CD4-positive, alpha-beta T cell (primary cell): ENCODE results near the gene C1QTNF7. TPM values are rescaled to one million over a fixed set of nuclear protein-coding genes. Genes with fewer than 3 reads are reported as not detected.

ENCODE experiments used
- ATAC-seq: fragments of 200-7000 bp; cut with Tn5 transposase; one replicate; pipeline ENCODE4 v1.10.0; 2022; ENCODE audit warnings: mild to moderate bottlenecking; ENCODE audit not compliant: poor library complexity
- CTCF ChIA-PET: fragments of 350-600 bp; sonication (Branson Sonifier 250); formaldehyde crosslinking; loops from one replicate; lab custom pipeline; 2021; ENCODE audit warnings: antibody characterized with exemption, inconsistent platforms; lab: Charles Lee
- POLR2A ChIA-PET: fragments of 350-600 bp; sonication (Branson Sonifier 250); formaldehyde crosslinking; loops from one replicate; lab custom pipeline; 2021; ENCODE audit warnings: antibody characterized with exemption, inconsistent platforms; lab: Charles Lee
- DNase-seq, 14 experiments: peaks; one replicate each; pipeline ENCODE4 v3.0.0-alpha.2; 2013 to 2020; ENCODE audit warnings: mixed read lengths in 2 of 14
- H3K27ac ChIP-seq, 2 donors: one replicate each; pipeline versions ENCODE4 v1.5.1 to v1.7.0; 2013; ENCODE audit warnings: low read length in 2 of 2, low read depth in 1 of 2, mild to moderate bottlenecking in 1 of 2
- H3K27me3 ChIP-seq, 2 experiments: 1 replicate in 1 of 2; 2 replicates in 1 of 2; pipeline versions ENCODE4 v1.6.1 to v1.7.0; 2013; ENCODE audit warnings: low read length in 2 of 2, control low read depth in 1 of 2, mild to moderate bottlenecking in 1 of 2, moderate library complexity in 1 of 2; ENCODE audit not compliant: insufficient read depth in 2 of 2, control insufficient read depth in 1 of 2
- H3K36me3 ChIP-seq: one replicate; pipeline ENCODE4 v1.6.1; 2013; ENCODE audit warnings: low read length, control low read depth; ENCODE audit not compliant: insufficient read depth
- H3K4me1 ChIP-seq: one replicate; pipeline ENCODE4 v1.6.1; 2013; ENCODE audit warnings: low read length, control low read depth; ENCODE audit not compliant: insufficient read depth
- H3K4me3 ChIP-seq: one replicate; pipeline ENCODE4 v1.5.1; 2013; ENCODE audit warnings: mild to moderate bottlenecking, low read length, moderate library complexity
- H3K9me3 ChIP-seq, 2 experiments: 1 replicate in 1 of 2; 2 replicates in 1 of 2; pipeline versions ENCODE4 v1.6.1 to v1.7.0; 2013; ENCODE audit warnings: low read length in 2 of 2, mild to moderate bottlenecking in 2 of 2, control low read depth in 1 of 2, moderate library complexity in 1 of 2; ENCODE audit not compliant: control insufficient read depth in 1 of 2, insufficient read depth in 1 of 2
- H3K27ac Mint-ChIP-seq: one replicate; pipeline ENCODE4 v1.8.0; 2020; ENCODE audit warnings: mixed read lengths
- H3K27me3 Mint-ChIP-seq: one replicate; pipeline ENCODE4 v1.8.0; 2021; ENCODE audit warnings: mixed read lengths
- H3K36me3 Mint-ChIP-seq: one replicate; pipeline ENCODE4 v1.8.0; 2021; ENCODE audit warnings: low read depth, mixed read lengths
- H3K4me1 Mint-ChIP-seq: one replicate; pipeline ENCODE4 v1.8.0; 2021; ENCODE audit warnings: low read depth, mixed read lengths
- H3K4me3 Mint-ChIP-seq: one replicate; pipeline ENCODE4 v1.8.0; 2020; ENCODE audit warnings: mild to moderate bottlenecking, mixed read lengths
- H3K9me3 Mint-ChIP-seq: one replicate; pipeline ENCODE4 v1.8.0; 2020; ENCODE audit warnings: mixed read lengths
- CTCF ChIP-seq: fragments of 200-600 bp; IDR thresholded peaks from one replicate; pipeline ENCODE4 v1.8.0; 2022; ENCODE audit warnings: antibody characterized with exemption, mild to moderate bottlenecking
- intact Hi-C, 2 experiments: fragments of 100-400 bp; cut with DNase I in 1 of 2; cut with micrococcal nuclease in 1 of 2; formaldehyde crosslinking; loops; one replicate each; pipeline versions ENCODE4 v1.15.1 to v1.9.0; 2023 to 2025; cut with DNase I, micrococcal nuclease
- total RNA-seq, 174 experiments: library from RNA in 2 of 174; stranded (reverse) in 2 of 174; gene quantifications; one replicate each; pipeline ENCODE4 v1.2.3 and lab custom pipeline; 2021 to 2026

The C1QTNF7 gene
- total RNA-seq, 2 experiments from 2014 or later, result not detected

GRCh38 chr4:15410750-15411149, 17.1 kb upstream of the C1QTNF7 start:
- POLR2A ChIA-PET, result no interaction called here
- peaks cover 71% of the 10 kb centered on the region for H3K4me1 Mint-ChIP-seq

GRCh38 chr4:15412461-15412860, 15.4 kb upstream of the C1QTNF7 start:
- TF ChIP-seq CTCF, result no peak
- H3K4me3 Mint-ChIP-seq, result no peak overlapping the region
- intact Hi-C loops, result no loop called here
- Histone ChIP-seq H3K27me3 (no peaks in the 10 kb centered on the region), H3K27ac (no peak overlapping the region), H3K4me1 (peaks cover 22% of the 10 kb centered on the region), H3K4me3 (no peak overlapping the region), H3K36me3 (no peaks in the 10 kb centered on the region), H3K9me3 (no peaks in the 10 kb centered on the region)
- H3K4me1 Mint-ChIP-seq, result peaks cover 67% of the 10 kb centered on the region
- H3K9me3 Mint-ChIP-seq, result no peaks in the 10 kb centered on the region
- DNase-seq (no peak), ATAC-seq (no peak)
- H3K27ac Mint-ChIP-seq, result peak overlapping the region; percentile 84
- no peaks in the 10 kb centered on the region for H3K27me3 Mint-ChIP-seq
- ChIA-PET CTCF (interaction anchor here (1.0 kb wide), 1 partner anchor 16 kb away, joined by 5 read pairs; no protein-coding TSS in a partner anchor), POLR2A (no interaction called here)
- H3K36me3 Mint-ChIP-seq, result no peaks in the 10 kb centered on the region

More at GRCh38 chr4:15410750-15411149, 17.1 kb upstream of the C1QTNF7 start:
- peak overlapping the region; percentile 84 for H3K27ac Mint-ChIP-seq
- peak overlapping the region in 1 of 2 donors; percentile 14 for H3K27ac ChIP-seq
- no peaks in the 10 kb centered on the region for H3K27me3 ChIP-seq
- H3K4me3 Mint-ChIP-seq, result peak overlapping the region; percentile 80
- H3K9me3 ChIP-seq, result no peaks in the 10 kb centered on the region
- peak in 5 of 14 experiments; percentile 10 to 64 (median 57) for DNase-seq
- peak overlapping the region; percentile 1 for H3K4me3 ChIP-seq
- peak; percentile 66 for ATAC-seq
- no peaks in the 10 kb centered on the region for H3K36me3 ChIP-seq
- H3K36me3 Mint-ChIP-seq, result no peaks in the 10 kb centered on the region
- H3K9me3 Mint-ChIP-seq, result no peaks in the 10 kb centered on the region
- CTCF ChIA-PET, result no interaction called here
- H3K27me3 Mint-ChIP-seq, result no peaks in the 10 kb centered on the region
- intact Hi-C loops, result no loop called here
- peaks cover 22% of the 10 kb centered on the region for H3K4me1 ChIP-seq
- no peak for TF ChIP-seq CTCF

GRCh38 chr4:15413010-15413622, 14.7 kb upstream of the C1QTNF7 start:
- intact Hi-C loops, result no loop called here
- no peaks in the 10 kb centered on the region for H3K9me3 ChIP-seq
- no peaks in the 10 kb centered on the region for H3K36me3 Mint-ChIP-seq
- H3K27me3 Mint-ChIP-seq, result no peaks in the 10 kb centered on the region
- H3K27ac ChIP-seq, result no peak overlapping the region
- H3K4me3 Mint-ChIP-seq, result peak overlapping the region; percentile 42
- ATAC-seq (peak; percentile 55), DNase-seq (no peak)
- ChIA-PET CTCF (interaction anchor here (1.0 kb wide), 1 partner anchor 17 kb away, joined by 5 read pairs; no protein-coding TSS in a partner anchor), POLR2A (no interaction called here)
- H3K4me1 Mint-ChIP-seq, result peaks cover 67% of the 10 kb centered on the region
- H3K4me3 ChIP-seq, result no peak overlapping the region
- H3K9me3 Mint-ChIP-seq, result no peaks in the 10 kb centered on the region
- peak overlapping the region; percentile 84 for H3K27ac Mint-ChIP-seq
- no peaks in the 10 kb centered on the region for H3K27me3 ChIP-seq
- H3K36me3 ChIP-seq, result no peaks in the 10 kb centered on the region
- no peak for TF ChIP-seq CTCF
- H3K4me1 ChIP-seq, result peaks cover 22% of the 10 kb centered on the region
